ENCODE measurements around the gene TATDN3.
A peak's percentile ranks its signal among the peaks of the same experiment; 100 is the strongest.
"Not testable (repeated sequence)": the region's sequence is repeated elsewhere in the genome, so short reads cannot be mapped to it uniquely, and the experiment has no call there.

Gene TATDN3, protein sequence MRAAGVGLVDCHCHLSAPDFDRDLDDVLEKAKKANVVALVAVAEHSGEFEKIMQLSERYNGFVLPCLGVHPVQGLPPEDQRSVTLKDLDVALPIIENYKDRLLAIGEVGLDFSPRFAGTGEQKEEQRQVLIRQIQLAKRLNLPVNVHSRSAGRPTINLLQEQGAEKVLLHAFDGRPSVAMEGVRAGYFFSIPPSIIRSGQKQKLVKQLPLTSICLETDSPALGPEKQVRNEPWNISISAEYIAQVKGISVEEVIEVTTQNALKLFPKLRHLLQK

DNA sequence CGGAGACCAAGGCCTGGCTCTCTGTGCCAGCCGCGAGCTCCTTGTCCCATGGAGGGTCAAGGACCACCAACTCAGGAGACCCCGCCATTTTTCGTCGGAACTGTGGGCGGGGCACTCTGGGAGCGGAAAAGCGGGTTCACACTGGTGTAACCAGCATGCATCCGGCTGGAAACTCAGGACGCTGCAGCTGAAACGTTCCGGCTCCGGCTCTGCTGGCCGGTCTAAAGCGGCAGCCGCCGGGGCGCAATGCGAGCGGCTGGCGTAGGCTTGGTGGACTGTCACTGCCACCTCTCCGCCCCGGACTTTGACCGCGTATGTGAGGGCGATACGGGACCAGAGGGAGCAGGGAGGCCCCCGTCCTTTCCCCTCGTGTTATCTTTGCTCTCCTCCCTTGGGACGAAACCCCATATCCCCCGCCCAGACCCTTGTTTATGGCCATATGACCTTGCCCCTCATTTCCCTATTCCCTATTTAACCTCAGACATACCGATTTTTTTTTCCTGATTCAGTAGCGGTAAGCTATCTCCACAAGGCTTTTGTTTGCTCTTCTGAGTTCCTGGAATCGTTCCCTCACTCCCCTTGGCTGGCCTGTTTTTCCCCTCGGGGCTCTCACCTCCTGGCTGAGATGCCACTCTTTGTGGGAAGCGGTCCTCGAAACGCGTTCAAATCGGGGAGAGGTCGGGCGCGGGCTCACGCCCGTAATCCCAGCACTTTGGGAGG is at the start of gene TATDN3, which contains the start of gene NSL1:
TATDN3 (plus strand) TSS at position 219 of the 720 bp plus-strand sequence; CDS start at position 247, 28 bp downstream.
NSL1 (minus strand) TSS at position 102 of the 720 bp plus-strand sequence; CDS start at position 88, 14 bp downstream.
- peak; percentile 95 for DNase-seq

DNA sequence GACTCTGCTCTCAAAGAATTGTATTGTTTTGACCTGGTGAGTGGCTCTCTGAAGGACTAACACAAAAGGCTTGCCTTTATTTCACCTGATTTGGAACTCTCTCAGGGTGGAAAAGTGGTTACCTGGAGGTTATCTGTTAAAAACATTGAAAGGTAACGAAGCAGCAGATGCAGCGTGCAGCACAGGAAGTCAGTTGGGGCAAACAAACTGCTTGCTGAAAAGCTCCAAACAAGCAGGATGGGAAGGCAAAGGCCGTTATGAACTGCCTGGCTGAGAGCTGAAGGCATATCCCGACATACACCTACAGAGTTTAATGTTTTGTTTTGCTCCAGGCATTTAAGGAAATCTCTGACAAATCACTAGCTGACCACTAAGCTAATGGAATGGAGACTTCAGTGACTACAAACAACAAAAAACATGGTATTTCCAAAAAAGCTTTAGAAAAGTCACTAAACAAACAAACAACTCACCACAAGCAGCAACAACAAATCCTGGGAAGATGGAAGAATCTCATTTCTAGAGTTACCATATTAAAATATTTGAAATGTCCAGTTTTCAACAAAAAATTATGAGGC is 47.7 kb upstream of the TATDN3 start:
- DNase-seq: no peak

DNA sequence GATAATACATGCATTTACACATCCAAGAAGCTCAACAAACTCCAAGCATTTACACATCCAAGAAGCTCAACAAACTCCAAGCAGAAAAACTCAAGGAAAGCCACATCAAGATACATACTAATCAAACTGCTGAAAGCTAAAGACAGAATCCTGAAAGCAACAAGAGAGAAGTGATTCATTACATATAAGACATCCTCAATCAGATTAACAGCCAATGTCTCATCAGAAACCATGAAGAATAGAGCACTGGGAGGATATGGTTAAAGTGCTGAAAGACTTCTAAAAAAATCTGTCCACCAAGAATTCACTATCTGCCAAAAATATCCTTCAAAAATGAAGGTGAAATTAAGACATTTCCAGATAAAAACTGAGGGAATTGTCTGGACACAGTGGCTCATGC is 46.4 kb upstream of the TATDN3 start:
- no peak for DNase-seq

DNA sequence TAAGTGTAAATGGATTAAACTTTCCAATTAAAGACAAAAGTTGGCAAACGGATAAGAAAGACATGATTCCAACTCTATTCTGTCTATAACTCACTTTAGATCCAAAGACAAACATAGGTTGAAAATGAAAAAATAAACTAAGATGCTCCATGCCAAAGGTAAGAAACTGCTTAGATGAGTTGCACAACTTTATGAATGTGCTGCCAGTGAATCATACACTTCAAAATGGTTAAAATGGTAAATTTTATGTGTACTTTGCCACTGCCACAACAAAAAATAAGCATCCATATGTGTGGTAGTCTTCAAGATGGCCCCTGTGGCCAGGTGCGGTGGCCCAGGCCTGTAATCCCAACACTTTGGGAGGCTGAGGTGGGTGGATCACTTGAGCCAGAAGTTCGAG is 45.1 kb upstream of the TATDN3 start:
- no peak for DNase-seq

DNA sequence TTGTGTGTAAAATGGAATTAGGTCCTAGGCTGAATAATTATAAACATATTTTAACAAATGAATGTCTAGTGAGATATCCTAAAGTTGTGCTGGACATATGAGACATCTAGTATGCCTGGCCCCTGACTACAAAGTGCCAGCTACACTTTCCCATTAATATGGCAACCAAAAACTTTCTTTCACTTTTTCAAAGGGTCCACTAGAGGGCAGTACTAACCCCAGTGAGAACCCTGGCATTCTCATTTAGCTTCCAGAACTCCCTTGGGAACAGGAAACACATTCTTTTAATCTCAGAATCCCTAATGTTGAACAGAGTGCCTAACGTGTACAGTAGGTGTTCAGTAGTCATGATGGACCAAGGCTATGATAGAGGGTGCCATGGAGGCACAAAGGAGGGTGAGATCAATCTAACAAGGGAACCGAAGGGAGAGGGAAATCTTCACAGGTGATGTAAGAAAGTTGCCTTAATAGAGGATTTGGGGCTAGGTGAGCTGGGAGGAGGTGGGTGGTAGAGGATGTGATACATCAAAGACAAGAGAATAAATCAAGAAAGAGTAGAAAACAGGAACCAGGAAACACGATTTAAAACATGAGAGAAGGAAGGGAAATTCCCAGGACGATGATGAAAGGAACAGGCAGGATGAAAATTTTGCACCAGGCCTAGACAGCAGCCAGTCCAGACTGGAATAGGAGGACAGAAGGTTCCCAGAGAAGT is 41.7 kb upstream of the TATDN3 start:
- DNase-seq: peak; percentile 86

DNA sequence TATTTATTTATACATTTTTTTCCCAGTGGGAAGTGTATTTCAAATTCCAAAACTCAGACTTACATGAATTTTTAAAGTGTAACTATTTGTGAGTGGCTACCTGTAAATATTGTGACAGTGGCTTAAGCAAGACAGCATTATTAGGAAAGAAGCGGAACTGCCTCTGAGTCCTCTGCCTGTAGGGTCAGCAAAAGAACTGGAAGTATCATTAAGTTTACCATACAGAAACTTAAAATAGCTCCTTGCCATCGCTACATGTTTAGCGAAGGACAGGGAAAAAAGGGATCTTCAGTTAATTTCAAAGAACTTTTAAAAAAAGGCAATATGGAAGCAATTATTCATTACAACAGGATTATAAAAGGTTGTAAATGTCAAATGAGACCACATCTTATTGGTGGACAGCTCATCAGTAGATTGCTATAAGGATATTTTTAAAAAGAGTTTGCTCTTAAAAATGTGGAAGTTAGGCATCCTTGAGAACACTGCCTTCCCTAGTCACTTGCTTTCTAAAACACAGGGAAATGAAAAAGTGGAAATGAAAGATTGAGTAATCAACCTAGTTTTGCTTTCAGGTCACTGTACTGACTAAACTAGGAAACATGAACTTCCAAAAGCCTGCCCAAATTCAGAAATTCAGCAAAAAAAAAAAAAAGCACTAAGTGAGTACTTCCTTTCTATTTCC is 39.3 kb upstream of the TATDN3 start:
- DNase-seq: no peak

DNA sequence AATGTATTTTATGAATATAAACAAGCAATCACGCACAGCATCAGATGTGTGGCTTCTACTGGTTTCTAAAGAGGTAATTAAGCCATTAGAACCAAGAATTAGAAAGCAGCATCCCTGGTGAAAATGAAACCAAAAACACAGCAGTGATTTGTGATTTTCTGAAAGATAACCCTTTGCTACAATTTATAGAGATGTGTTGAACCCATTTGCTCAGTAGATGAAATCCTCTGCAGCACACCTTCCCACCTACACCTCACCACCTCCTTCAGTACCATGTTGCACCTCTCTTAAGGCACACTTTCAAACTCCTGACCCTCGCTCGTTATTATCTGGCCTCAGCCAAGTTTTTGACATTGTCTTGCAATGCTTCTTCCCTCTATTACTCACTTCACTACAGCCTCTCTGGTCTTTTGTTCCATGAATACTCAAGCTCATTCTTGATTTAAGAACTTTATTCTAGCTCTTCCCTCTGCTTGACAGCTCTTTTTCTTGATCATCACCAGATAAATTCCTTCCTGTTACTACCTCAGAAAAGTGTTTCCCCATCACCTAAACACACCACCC is 38.7 kb upstream of the TATDN3 start:
- DNase-seq: peak; percentile 40

DNA sequence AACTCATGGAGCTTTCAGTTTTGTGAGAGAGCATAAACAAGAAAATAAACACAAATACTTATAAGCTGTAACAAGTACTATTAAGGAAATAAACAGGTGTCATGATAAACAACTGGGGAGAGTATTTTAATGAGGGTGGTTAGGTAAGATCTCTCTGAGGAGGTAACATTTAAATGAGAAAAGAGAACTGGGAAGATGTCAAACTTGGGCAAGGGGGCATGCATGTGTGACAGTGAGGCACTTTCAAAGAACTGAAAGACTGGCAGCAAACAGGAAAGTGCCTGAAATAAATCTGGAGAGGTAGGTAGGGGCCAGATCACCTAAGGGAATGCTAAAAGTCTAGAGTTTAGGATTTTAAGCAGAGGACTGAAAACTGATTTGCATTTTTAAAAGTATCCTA is 37.9 kb upstream of the TATDN3 start:
- DNase-seq: no peak

DNA sequence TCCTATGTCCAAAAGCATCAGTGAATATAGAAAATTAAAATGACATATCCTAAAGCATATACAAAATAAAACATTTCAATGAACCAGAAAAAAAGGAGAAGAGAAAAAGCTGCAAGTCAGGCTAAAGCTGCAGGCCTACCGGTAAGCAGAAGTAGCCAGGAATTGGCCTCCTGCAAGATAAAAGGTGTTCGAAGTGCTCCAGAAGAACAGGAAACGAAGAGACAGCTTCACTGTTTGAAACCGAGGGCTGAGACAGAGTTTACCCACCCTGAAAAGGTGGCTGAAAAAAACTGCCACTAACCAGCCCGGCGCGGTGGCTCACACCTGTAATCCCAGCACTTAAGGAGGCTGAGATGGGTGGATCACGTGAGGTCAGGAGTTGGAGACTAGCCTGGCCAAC is 37.5 kb upstream of the TATDN3 start:
- DNase-seq: no peak

DNA sequence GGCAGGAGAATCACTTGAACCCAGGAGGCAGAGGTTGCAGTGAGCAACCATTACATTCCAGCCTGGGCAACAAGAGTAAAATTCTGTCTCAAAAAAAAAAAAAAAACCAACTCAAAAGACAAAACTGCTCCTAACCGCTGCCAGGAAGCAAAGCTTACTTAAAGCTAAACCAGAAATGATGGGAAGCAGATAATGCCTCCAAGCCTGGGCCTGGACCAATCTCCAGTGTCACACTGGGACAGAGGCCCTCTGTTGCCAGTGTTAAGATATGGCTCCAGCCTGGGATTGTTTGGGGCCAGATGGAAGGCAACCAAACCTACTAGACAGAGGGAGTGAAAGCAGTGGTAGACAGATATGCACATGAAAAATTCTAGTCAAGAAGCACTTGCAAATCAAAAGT is 37.0 kb upstream of the TATDN3 start:
- no peak for DNase-seq

DNA sequence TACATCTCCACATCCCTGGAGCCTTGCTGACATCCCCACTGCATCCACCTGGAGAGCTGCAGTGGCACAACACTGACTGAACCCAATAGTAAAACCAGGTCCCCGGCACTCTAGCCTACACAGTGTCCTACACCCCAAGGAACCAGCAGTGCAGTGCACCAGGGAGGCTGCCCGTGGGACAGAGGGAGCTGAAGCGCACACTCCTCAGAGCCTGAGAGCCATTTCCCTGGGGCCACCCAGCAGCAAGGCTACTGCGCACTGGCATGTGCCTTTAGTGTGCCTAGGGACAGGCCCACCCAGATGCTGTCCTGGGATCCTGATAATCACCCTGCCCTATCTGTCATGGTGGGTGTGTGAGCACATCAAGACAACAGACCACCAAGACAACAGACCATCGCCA is 32.0 kb upstream of the TATDN3 start:
- DNase-seq: no peak

DNA sequence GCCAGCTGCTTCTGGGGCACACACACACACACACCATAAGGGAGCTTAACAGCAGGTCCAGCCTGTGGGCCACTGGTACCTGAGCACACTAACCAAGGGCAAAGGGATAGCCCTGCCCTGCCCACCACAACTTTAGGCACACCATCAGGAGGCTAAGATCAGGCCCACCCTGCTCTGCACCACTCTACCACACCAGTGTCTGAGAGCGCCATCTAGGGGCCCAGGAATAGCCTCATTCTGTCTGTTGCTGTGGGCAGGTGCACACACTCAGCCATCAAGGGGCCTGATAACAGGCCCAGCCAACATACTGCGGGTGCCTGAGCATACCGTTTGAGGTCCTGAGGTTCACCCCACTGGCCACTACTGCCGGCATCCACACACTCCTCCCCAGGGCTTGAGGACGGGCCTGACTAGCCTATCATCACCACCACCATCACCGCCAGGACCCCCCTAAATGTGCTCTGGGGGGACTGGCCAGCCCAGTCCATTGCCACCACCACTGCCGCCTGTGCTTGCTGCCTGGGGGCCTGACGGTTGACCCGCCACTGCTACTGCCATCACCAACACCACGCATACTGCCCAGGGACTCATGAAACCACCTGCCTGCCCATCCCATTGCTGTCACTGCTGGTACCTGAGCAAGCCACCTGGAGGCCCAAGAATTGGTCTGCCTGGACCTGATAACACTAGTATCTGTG is 31.4 kb upstream of the TATDN3 start:
- peak; percentile 46 for DNase-seq

DNA sequence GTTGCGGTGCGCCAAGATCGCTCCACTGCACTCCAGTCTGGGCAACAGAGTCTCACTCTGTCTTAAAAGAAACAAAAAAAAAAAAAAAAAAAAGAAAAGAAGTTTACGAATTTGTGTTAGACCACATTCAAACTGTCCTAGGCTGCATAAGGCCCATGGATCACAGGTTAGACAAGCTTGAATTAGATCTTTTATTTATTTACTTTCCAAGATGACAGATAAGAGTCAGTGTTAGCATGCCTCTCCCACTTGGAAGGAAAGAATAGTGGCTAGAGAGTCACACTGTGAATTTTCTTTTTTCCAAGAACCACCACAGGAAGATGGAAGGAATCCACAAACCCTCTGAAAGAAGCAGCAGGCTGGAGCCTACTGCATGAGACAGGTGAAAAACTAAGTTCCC is 29.5 kb upstream of the TATDN3 start:
- no peak for DNase-seq

DNA sequence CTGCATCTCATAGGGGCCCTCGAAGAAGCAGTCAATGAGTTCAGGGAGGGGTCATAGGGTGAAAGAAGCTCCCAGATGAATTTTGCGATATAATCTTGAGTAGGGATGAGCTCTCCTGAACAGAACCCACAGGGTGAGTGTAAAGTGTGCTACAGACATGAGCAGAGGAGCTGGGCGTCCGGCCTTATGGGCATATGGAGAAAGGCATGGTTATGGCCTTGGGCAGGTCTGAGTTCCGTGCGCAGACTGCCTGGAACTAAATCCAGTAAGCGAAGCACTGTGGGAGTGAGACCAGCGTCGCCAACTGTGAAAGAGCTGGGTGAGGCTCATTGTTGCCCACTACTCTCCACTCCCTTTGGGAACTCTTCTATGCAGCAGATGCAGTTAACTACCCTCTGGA is 28.9 kb upstream of the TATDN3 start:
- no peak for DNase-seq

DNA sequence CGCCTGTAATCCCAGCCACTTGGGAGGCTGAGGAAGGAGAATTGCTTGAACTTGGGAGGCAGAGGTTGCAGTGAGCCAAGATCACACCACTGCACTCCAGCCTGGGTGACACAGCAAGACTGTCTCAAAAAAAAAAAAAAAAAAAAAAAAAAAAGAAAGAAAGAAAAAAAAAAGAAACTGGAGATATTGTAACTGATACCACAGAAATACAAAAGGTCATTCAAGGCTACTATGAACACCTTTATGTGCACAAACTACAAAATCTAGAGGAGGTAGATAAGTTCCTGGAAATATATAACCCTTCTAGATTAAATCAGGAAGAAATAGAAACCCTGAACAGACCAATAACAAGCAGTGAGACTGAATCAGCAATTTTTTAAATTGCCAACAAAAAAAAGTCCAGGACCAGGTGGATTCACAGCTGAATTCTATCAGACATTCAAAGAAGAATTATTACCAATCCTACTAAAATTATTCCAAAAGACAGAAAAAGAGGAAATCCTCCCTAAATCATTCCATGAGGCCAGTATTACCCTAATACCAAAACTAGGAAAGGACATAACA is 26.9 kb upstream of the TATDN3 start:
- not testable (repeated sequence) for DNase-seq

DNA sequence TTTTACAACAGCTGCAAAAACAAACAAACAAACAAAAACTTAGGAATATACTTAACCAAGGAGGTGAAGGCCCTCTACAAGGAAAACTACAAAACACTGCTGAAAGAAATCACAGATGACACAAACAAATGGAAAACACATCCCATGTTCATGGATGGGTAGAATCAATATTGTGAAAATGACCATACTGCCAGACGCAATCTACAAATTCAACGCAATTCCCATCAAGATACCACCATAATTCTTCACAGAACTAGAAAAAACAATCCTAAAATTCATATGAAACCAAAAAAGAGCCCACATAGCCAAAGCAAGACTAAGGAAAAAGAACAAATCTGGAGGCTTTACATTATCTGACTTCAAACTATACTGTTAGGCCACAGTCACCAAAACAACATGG is 24.9 kb upstream of the TATDN3 start:
- DNase-seq: not testable (repeated sequence)

DNA sequence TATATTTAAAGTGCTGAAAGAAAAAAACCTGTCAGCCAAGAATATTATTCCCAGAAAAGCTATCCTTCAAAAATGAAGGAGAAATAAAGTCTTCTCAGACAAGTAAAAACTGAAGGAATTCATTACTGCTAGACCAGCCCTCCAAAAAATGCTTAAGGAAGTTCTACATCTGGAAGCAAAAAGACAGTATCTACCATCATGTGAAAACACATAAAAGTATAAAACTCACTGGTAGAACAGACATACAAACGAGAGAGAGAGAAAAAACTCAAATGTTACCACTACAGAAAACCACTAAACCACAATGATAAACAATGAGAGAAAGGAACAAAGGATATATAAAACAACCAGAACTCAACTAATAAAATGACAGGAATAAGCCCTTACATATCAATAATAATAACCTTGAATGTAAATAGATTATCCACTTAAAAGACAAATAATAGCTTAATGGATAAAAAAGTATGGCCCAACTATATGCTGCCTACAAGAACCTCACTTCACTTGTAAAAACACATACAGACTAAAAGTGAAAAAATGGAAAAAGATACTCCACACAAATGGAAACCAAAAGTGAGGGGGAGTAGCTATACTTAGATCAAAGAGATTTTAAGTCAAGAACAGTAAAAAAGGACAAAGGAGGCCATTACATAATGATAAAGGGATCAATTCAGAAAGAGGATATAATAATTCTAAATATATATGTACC is 22.1 kb upstream of the TATDN3 start:
- DNase-seq: no peak

DNA sequence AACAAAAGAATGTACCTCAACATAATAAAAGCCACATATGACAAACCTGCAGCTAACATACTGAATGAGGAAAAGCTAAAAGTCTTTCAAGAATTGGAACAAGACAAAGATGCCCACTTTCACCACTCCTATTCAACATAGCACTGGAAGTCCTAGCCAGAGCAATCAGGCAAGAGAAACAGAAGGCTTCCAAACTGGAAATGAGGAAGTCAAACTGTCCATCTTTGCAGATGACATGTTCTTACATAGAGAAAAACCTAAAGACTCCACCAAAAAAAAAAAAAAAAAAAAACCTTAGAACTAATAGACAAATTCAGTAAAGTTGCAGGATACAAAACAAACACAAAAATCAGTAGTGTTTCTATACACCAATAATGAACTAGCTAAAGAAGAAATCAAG is 20.4 kb upstream of the TATDN3 start:
- DNase-seq: no peak

DNA sequence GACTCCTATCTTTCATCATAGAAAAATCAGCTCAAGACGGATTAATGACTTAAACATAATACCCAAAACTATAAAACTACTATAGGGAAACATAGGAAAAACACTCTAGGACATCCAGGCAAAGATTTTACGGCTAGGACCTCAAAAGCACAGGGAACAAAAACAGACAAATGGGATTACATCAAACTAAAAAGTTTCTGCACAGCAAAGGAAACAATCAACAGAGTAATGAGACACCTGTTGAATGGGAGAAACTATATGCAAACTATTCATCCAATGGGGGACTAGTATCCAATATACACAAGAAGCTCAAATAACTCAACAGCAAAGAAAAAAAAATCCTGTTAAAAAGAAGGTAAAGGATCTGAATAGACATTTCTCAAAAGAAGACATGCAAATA is 18.7 kb upstream of the TATDN3 start:
- DNase-seq: no peak

DNA sequence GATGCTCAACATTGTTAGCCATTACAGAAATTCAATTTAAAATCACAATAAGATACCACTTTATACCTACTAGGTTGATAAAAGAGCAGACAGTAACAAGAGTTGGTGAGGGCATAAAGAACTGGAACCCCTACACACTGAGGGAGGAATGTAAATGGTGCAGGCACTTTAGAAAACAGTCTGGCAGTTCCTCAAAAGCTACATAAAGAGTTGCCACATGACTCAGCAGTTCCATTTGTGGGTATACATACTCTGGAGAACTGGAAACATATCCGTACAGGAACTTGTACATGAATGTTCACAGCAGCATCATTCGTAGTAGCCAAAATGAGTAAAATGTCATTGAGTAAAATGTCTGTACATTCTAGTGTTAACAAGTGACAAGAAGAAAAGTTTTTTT is 17.1 kb upstream of the TATDN3 start:
- no peak for DNase-seq

DNA sequence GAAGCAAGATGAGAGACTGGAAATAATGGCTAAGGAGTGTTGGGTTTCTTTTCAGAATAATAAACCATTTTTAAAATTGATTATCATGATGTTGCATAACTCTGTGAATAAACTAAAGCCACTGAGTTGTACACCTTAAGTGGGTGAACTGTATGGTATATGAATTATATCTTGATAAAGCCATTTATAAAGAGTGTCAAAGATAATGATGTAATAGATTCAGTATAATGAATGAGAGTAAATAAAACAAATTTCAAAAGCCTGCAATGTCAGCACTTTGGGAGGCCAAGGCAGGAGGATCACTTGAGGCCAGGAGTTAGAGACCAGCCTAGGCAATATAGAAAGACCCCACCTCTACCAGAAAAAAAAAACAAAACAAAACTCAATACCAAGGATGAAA is 16.5 kb upstream of the TATDN3 start:
- no peak for DNase-seq
